ENCODE measurements around the gene DPYD. TPM values are rescaled to one million over a fixed set of nuclear protein-coding genes. Genes with fewer than 3 reads are reported as not detected.

DPYD gene
- total and polyA plus RNA-seq, 4 donors = 17.7 to 99.3 (median 74.4) TPM

DNA sequence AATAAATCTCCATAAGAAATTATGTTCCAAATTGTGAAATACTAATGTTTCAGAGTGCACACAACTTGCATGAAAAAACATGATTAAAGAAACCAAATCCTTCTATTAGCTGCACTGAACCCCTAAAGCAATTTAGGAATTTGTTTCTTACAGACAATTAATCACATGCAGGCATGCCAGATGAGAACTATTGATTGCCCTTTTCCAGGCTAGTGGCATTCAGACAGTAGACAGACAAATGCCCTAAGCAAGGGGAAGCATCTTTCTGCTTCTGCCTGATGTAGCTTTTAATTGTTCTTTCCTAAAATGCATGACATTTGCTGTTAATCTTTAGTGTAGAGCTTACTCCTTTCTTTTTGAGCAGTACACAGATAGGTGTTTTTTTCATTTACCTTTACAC lies 229.5 kb downstream of the DPYD start:
- Histone ChIP-seq H3K9ac (ENCODE audit: insufficient read depth in 1 of 2, low read length in 2 of 2) (no peak overlapping the region), H3K4me1 (ENCODE audit: control insufficient read depth in 5 of 5, insufficient read depth in 5 of 5, low read length in 5 of 5) (no peaks in the 10 kb centered on the region), H3K27me3 (ENCODE audit: control insufficient read depth in 3 of 3, insufficient read depth in 3 of 3, low read length in 2 of 3) (no peaks in the 10 kb centered on the region), H3K9me3 (ENCODE audit: control insufficient read depth in 4 of 4, insufficient read depth in 3 of 4, low read length in 3 of 4) (no peaks in the 10 kb centered on the region), H3K36me3 (ENCODE audit: control insufficient read depth in 4 of 4, insufficient read depth in 4 of 4, low read length in 4 of 4) (peaks cover 0 to 2% (median 0%) of the 10 kb centered on the region in 4 donors), H3K27ac (ENCODE audit: low read depth in 1 of 2, low read length in 1 of 2) (no peak overlapping the region), H3K4me3 (no peak overlapping the region)
- TF ChIP-seq, protein P1, sequence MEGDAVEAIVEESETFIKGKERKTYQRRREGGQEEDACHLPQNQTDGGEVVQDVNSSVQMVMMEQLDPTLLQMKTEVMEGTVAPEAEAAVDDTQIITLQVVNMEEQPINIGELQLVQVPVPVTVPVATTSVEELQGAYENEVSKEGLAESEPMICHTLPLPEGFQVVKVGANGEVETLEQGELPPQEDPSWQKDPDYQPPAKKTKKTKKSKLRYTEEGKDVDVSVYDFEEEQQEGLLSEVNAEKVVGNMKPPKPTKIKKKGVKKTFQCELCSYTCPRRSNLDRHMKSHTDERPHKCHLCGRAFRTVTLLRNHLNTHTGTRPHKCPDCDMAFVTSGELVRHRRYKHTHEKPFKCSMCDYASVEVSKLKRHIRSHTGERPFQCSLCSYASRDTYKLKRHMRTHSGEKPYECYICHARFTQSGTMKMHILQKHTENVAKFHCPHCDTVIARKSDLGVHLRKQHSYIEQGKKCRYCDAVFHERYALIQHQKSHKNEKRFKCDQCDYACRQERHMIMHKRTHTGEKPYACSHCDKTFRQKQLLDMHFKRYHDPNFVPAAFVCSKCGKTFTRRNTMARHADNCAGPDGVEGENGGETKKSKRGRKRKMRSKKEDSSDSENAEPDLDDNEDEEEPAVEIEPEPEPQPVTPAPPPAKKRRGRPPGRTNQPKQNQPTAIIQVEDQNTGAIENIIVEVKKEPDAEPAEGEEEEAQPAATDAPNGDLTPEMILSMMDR (IDR thresholded peaks at IDR 0.05; ENCODE audit: control extremely low read depth, extremely low read depth) = no peak
- DNase-seq (no peak), ATAC-seq (ENCODE audit: insufficient read depth, low FRiP score) (no peak)

DNA sequence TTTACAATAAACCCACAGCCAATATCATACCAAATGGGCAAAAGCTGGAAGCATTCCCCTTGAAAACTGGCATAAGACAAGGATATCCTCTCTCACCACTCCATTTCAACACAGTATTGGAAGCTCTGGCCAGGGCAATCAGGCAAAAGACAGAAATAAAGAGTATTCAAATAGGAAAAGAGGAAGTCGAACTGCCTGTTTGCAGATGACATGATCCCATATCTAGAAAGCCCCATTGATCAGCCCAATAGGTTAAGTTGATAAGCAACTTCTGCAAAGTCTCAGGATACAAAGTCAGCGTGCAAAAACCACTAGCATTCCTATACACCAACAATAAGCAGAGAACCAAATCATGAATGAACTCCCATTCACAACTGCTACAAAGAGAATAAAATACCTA lies 235.5 kb downstream of the DPYD start:
- H3K9me3 ChIP-seq (ENCODE audit: control insufficient read depth in 4 of 4, insufficient read depth in 3 of 4, low read length in 3 of 4) = no peaks in the 10 kb centered on the region
- DNase-seq (no peak), ATAC-seq (ENCODE audit: insufficient read depth, low FRiP score) (no peak)
- H3K9ac ChIP-seq (ENCODE audit: insufficient read depth in 1 of 2, low read length in 2 of 2) = no peak overlapping the region
- no peaks in the 10 kb centered on the region for H3K27me3 ChIP-seq (ENCODE audit: control insufficient read depth in 3 of 3, insufficient read depth in 3 of 3, low read length in 2 of 3)
- no peak overlapping the region for H3K27ac ChIP-seq (ENCODE audit: low read depth in 1 of 2, low read length in 1 of 2)
- 94 to 95% methylated on average over 2 of the region's 2 CpGs for WGBS, 2 donors
- peaks cover 0 to 7% (median 0%) of the 10 kb centered on the region in 5 donors for H3K4me1 ChIP-seq (ENCODE audit: control insufficient read depth in 5 of 5, insufficient read depth in 5 of 5, low read length in 5 of 5)
- no peak overlapping the region for H3K4me3 ChIP-seq
- H3K36me3 ChIP-seq (ENCODE audit: control insufficient read depth in 4 of 4, insufficient read depth in 4 of 4, low read length in 4 of 4) = peaks cover 0 to 2% (median 2%) of the 10 kb centered on the region in 4 donors
- TF ChIP-seq, protein P1 (IDR thresholded peaks at IDR 0.05; ENCODE audit: control extremely low read depth, extremely low read depth) = no peak

DNA sequence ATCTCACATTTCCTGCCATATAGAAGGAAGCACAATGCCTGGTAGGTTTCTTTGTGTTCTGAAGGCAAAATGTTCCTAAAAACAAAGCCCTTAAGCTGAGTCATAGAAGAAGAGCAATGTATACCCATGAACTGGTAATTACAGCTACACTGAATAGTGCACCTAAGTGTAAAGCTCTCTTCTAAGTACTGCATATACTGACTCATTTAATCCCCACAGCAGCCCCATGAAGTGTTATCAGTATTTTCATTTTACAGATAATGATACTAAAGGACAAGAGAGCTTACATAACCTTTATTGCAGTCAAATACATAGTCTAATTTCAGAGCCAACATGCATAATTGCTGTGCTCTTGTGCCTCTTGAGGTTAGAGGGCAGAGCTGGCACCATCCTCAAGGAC lies 239.9 kb downstream of the DPYD start:
- no peak for ATAC-seq (ENCODE audit: insufficient read depth, low FRiP score)
- Histone ChIP-seq H3K36me3 (ENCODE audit: control insufficient read depth in 4 of 4, insufficient read depth in 4 of 4, low read length in 4 of 4) (peaks cover 0 to 8% (median 1%) of the 10 kb centered on the region in 4 donors), H3K4me1 (ENCODE audit: control insufficient read depth in 5 of 5, insufficient read depth in 5 of 5, low read length in 5 of 5) (peaks cover 0 to 7% (median 0%) of the 10 kb centered on the region in 5 donors), H3K9ac (ENCODE audit: insufficient read depth in 1 of 2, low read length in 2 of 2) (no peak overlapping the region), H3K9me3 (ENCODE audit: control insufficient read depth in 4 of 4, insufficient read depth in 3 of 4, low read length in 3 of 4) (no peaks in the 10 kb centered on the region), H3K27ac (ENCODE audit: low read depth in 1 of 2, low read length in 1 of 2) (no peak overlapping the region), H3K27me3 (ENCODE audit: control insufficient read depth in 3 of 3, insufficient read depth in 3 of 3, low read length in 2 of 3) (no peaks in the 10 kb centered on the region), H3K4me3 (no peak overlapping the region)
- no peak for DNase-seq
- TF ChIP-seq, protein P1 (IDR thresholded peaks at IDR 0.05; ENCODE audit: control extremely low read depth, extremely low read depth) = no peak

DNA sequence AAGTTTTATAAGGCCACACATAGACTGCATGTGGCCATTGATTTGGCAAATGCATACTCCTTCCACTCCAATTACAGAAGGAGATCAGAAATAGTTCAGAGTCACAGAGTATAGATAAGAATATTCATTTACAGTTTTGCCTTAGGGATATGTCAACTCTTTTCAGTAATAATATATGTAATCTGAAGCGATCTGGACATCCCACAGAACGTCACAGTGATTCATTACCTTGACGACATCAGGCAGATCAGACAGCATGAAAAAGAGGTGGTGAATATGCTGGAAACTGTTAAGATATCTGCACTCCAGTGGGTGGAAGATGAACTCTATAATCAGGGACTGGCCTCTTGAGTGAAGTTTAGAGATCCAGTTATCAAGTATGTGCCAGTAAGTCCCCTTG lies 240.4 kb downstream of the DPYD start:
- Histone ChIP-seq H3K9me3 (ENCODE audit: control insufficient read depth in 4 of 4, insufficient read depth in 3 of 4, low read length in 3 of 4) (no peaks in the 10 kb centered on the region), H3K9ac (ENCODE audit: insufficient read depth in 1 of 2, low read length in 2 of 2) (no peak overlapping the region), H3K36me3 (ENCODE audit: control insufficient read depth in 4 of 4, insufficient read depth in 4 of 4, low read length in 4 of 4) (peaks cover 0 to 8% (median 1%) of the 10 kb centered on the region in 4 donors), H3K27ac (ENCODE audit: low read depth in 1 of 2, low read length in 1 of 2) (no peak overlapping the region), H3K4me1 (ENCODE audit: control insufficient read depth in 5 of 5, insufficient read depth in 5 of 5, low read length in 5 of 5) (peaks cover 0 to 7% (median 0%) of the 10 kb centered on the region in 5 donors), H3K27me3 (ENCODE audit: control insufficient read depth in 3 of 3, insufficient read depth in 3 of 3, low read length in 2 of 3) (no peaks in the 10 kb centered on the region), H3K4me3 (no peak overlapping the region)
- no peak for ATAC-seq (ENCODE audit: insufficient read depth, low FRiP score)
- TF ChIP-seq, protein P1 (IDR thresholded peaks at IDR 0.05; ENCODE audit: control extremely low read depth, extremely low read depth) = no peak
- no peak for DNase-seq
- WGBS, 2 donors = 91 to 92% methylated on average over 3 of the region's 3 CpGs

Data from lung (tissue), 12 donors.